AG08395 (cell line): ENCODE measurements around the gene CAMTA1.

ENCODE experiments used
- DNase-seq: peaks from one replicate; pipeline ENCODE4 v3.0.0; 2012; ENCODE audit warnings: mixed read lengths, low spot score

CAMTA1 gene

GRCh38 chr1:6979003-6979613 is 193.9 kb downstream of the CAMTA1 start:
- DNase-seq, result no peak

DNA sequence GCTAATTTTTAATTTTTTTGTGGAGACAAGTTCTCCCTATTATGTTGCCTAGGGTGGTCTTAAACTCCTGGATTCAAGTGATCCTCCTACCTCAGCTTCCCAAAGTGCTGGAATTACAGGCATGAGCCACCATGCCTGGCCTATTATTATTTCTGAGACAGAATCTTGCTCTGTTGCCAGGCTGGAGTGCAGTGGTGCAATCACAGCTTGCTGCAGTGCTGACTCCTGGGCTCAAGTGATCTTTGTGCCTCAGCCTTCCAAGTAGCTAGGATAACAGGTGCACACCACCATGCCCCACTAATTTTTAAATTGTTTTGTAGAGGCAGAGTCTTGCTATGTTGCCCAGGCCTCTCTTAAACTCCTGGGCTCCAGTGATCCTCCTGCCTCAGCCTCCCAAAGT is 196.3 kb downstream of the CAMTA1 start:
- DNase-seq, result no peak

- no peak for DNase-seq
Observed at GRCh38 chr1:6982443-6982842, 197.2 kb downstream of the CAMTA1 start.

DNA sequence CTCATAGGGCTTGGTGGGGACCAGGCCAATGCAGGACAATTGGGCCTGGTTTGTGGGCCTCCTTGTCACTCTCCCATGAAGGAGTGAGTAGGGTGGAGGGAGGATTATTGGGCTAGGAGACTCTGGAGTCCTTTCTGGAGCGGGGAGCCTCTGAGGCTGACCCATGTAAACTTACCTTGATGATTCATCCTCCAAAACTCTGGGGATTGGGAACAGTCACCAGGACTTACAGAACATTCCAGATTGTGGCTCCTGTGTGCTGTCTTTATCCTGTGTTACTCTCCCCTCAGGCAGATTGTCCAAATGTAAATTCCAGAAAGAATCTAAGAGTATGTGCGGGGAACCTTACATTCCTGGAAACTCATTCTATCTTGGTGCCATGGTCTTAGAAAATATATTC is 197.6 kb downstream of the CAMTA1 start:
- no peak for DNase-seq

- DNase-seq, result no peak
Observed at GRCh38 chr1:6984536-6984935, 199.3 kb downstream of the CAMTA1 start.

- no peak for DNase-seq
Observed at GRCh38 chr1:6984986-6985385, 199.7 kb downstream of the CAMTA1 start.

- no peak for DNase-seq
Observed at GRCh38 chr1:6985549-6986276, 200.5 kb downstream of the CAMTA1 start.

GRCh38 chr1:6986281-6986680 is 201.0 kb downstream of the CAMTA1 start:
- no peak for DNase-seq

DNA sequence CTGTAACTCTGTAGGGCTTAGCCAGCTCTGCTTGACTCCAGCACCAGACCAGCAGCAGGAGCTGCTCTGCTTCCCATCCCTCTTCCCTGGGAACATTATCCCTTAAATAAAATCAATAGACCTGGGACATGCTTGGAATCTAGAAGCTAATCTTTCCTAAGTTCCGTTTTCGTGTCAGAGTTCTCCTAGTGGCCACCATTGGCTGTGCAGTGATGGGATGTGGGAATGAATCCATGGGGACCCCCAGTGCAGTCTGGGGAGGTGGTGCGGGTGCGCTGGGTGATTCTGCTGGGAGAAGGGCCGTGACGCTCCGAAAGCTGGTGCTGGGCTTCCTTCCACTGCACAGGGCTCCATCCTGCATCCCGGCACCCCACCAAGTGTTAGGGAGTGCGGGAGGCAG is 202.7 kb downstream of the CAMTA1 start:
- DNase-seq, result no peak

GRCh38 chr1:6988796-6989195 is 203.5 kb downstream of the CAMTA1 start:
- no peak for DNase-seq

DNA sequence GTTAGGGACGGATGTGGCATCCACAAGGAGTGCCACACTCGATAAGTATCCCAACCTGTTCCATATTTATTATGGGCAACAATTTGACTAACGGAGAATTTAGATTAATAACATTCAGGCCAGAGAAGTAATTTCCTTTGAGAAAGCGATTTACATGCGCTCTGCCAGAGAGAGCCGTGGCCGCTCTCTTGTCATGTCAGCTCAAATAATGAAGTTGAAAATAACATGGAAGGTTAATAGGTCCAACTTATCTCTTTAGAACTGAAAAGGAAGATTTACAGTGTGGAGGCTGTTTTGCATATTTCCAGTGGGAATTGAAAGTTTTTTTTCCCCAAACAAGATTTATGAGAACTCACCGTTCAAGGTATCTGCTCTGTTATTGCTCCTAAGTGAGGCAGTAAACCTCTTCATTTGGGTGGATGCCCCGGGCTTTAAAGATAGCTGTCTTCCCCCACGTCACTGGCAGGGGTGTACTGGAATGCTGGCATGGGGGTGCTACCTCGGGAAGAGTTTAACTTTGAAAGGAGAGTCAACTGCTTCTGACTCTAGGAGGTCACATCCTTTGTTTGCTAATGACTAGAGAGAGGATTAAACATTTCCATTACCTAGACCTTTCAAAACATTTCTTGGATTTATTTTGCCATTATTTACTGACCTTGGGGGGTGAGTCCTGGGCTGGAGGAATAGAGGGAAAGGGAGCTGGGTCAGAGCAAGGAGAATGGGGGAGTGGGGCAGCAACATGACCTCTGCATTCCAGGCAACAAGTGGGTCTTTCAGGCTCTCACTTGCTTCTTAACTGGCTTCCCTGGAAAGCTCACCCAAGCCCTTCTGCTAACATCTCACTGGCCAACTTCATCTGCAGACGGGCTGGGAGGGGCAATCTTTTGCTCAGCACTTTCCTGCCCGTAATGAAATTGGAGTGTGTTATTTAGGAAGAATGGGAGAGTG is 204.2 kb downstream of the CAMTA1 start:
- no peak for DNase-seq

- peak; percentile 57 for DNase-seq
Observed at GRCh38 chr1:6991266-6991665, 206.0 kb downstream of the CAMTA1 start.

DNA sequence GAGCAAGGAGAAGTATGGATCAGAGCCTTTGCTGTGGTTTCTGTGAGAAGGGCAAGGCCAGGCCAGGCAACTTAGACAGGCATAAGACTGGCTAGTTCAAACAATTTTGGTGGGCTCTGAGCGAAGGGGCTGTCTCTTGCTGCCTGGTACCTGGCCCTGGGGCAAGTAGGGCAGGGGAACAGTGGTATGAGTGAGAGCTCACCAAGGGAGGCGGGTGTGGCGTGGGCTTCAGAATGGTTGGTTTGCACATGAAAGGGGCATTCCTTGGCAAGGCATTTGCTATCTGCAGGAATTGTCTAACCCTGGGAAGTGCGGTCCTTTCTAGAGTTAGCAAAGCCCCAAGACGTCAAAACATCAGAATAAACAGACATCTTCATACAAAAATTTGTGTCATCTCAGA is 210.5 kb downstream of the CAMTA1 start:
- DNase-seq, result no peak

- DNase-seq, result no peak
Observed at GRCh38 chr1:6996371-6996770, 211.1 kb downstream of the CAMTA1 start.

DNA sequence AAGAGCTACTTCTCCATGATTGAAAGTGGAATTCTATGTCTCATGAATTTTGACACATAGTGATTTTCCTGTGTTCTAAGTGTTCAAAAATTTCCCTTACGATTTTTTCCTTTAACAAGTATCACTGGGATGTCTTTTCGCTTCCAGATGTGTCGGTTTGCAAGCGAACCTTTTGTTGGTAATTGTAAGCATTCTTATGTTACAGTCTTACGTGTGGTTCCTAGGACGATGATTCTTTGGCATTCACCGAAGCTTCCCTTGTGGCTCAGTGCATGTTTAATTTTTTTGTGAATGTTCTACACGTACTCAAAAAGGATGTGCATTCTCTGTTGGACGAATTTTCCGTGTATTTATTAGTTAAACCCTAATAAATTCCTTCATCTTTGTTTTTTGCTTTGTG is 211.6 kb downstream of the CAMTA1 start:
- no peak for DNase-seq

GRCh38 chr1:6998267-6998666 is 213.0 kb downstream of the CAMTA1 start:
- no peak for DNase-seq

GRCh38 chr1:6999826-7000225 is 214.6 kb downstream of the CAMTA1 start:
- no peak for DNase-seq

DNA sequence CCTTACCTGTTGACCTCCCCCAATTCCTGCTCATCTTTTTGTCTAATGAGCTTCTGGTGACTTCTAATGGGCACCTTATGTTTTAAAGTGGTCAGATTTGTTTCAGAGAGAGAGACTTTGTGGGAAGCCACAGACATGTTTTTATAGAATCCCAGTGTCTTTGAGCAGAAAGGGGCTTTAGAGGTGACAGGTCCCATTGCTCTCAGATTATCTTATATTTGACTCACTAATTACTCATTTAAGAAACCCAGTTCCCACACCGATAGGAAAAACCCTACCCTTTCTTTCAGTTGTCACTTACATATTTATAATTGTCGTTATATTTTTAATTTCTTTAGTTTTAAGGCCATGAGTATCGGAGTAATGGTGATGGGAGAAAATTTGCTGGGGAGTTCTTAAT is 215.5 kb downstream of the CAMTA1 start:
- no peak for DNase-seq

- DNase-seq, result no peak
Observed at GRCh38 chr1:7002728-7003127, 217.5 kb downstream of the CAMTA1 start.

DNA sequence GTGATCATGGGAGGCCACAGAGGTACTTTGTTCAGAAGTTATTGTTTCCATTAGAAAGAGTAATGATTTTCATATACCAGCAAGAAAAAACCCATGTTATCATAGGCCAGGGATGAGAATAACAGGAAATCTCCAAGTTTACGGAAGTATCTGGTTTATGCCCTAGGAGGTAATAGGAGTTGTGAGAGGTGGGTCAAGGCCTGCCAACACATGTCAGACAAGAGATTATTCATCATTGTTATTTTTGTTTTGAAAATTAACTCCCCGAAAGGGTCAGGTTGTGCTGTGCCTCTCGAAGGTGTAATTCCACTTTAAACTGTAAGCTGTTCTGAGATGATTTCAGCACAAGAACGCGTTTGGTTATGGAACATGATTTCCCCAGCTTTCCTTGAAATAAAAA is 218.4 kb downstream of the CAMTA1 start:
- DNase-seq, result no peak

GRCh38 chr1:7004181-7004580 is 218.9 kb downstream of the CAMTA1 start:
- no peak for DNase-seq

DNA sequence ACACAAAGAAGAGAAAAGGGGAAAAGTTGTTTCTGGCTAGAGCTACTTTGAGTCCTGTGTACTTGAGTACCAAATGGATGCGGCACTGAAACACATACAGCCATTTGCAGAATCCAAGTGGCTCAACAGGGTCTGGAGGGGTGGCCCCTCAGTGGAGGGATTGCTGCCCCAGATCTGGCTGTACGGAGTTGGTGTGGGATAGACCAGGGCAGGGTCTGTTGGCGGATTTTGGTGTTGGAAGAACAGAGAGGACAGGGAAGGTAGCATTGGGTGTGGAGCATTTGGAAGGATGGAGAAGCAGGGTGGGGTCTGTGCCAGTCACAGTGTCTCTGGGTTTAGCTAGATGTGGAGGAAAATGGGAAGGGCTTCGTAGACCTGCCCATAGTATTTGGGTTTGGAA is 220.5 kb downstream of the CAMTA1 start:
- no peak for DNase-seq
